Esophagus (tissue), 2 donors: ENCODE measurements around the gene RBM22. TPM values are rescaled to one million over a fixed set of nuclear protein-coding genes. Genes with fewer than 3 reads are reported as not detected.

Source experiments
- H3K27ac ChIP-seq, 2 donors: one replicate each; pipeline ENCODE4 v1.5.1; 2013; ENCODE audit warnings: low read depth in 2 of 2, mild to moderate bottlenecking in 2 of 2, inconsistent platforms in 1 of 2, low read length in 1 of 2, moderate library complexity in 1 of 2
- H3K27me3 ChIP-seq, 2 donors: one replicate each; pipeline ENCODE4 v1.6.1; 2013; ENCODE audit warnings: low read length in 2 of 2, control low read depth in 1 of 2, mild to moderate bottlenecking in 1 of 2; ENCODE audit not compliant: insufficient read depth in 2 of 2, control insufficient read depth in 1 of 2
- H3K36me3 ChIP-seq, 2 donors: one replicate each; pipeline ENCODE4 v1.6.1; 2013; ENCODE audit warnings: low read length in 1 of 2; ENCODE audit not compliant: control insufficient read depth in 2 of 2, insufficient read depth in 2 of 2
- H3K4me1 ChIP-seq, 2 donors: one replicate each; pipeline ENCODE4 v1.6.1; 2013; ENCODE audit warnings: low read length in 1 of 2; ENCODE audit not compliant: control insufficient read depth in 2 of 2, insufficient read depth in 2 of 2
- H3K4me3 ChIP-seq, 2 donors: one replicate each; pipeline ENCODE4 v1.5.1; 2013; ENCODE audit warnings: low read length in 2 of 2, mild to moderate bottlenecking in 2 of 2, low read depth in 1 of 2, moderate library complexity in 1 of 2
- H3K9me3 ChIP-seq, 2 donors: one replicate each; pipeline ENCODE4 v1.6.1; 2013; ENCODE audit warnings: mild to moderate bottlenecking in 2 of 2, low read depth in 1 of 2, low read length in 1 of 2, moderate library complexity in 1 of 2; ENCODE audit not compliant: control insufficient read depth in 2 of 2, insufficient read depth in 1 of 2
- WGBS, 2 donors: extraction: QIAGEN DNeasy Blood & Tissue Kit; methylation state at CpG; one replicate each; pipeline ENCODE4 v1.1.7; 2013; 5-methylcytosine and 5-hydroxymethylcytosine counted together
- polyA plus RNA-seq, 2 donors: library from polyadenylated mRNA; stranded (reverse); fragments of 200-250 nt; gene quantifications; one replicate each; pipeline ENCODE4 v1.2.3, GENCODE V29; 2013
- donor health status: healthy with polysubstance abuse.
- donor health status: Bipolar disorder and iron deficiency.

RBM22 gene
- polyA plus RNA-seq, 2 donors: 16.2 to 18.4 TPM

DNA sequence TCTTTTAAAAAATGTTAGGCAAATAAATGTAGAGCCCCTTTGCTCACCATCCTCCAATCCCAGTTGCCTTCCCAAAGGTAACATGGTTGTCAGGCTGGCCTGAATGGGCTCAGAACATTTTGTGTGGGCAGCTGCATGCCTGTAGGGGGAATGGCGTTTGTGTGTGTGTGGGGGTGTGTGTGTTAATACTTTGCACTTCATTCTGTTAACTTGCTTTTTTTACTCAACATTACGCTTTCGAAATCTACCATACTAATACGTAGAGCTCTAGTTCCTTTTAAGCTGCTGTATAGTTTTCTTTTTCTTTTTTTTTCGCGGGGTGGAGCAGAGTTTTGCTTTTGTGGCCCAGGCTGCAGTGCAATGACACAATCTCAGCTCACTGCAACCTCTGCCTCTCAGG, 25.8 kb downstream of the RBM22 start:
- Histone ChIP-seq H3K27ac (no peak overlapping the region), H3K36me3 (no peaks in the 10 kb centered on the region), H3K9me3 (no peaks in the 10 kb centered on the region), H3K27me3 (no peaks in the 10 kb centered on the region), H3K4me1 (peaks cover 0 to 10% of the 10 kb centered on the region in 2 donors), H3K4me3 (no peak overlapping the region)
- WGBS, 2 donors: 79 to 88% methylated on average over 6 of the region's 6 CpGs

DNA sequence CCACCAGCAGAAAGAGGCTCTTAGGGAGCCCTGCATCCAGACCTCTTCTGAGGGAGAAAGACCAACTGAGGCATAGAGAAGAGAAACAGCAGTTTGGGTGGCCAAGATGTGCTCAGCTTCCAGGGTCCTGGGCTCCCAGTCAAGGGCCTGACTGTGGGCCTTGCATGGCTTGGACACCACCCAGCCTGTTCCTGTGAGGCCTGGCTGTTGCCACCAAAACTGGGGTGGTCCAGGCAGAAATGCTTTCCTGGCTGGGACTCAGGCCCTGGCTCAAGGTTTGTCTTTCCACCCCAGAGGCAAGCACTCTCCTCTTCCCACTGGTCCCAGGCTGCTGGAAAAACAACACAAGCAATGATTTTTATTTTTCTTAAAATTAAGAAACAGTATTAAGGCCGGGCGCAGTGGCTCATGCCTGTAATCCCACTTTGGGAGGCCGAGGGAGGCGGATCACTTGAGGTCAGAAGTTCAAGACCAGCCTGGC, 26.5 kb downstream of the RBM22 start:
- H3K36me3 ChIP-seq: no peaks in the 10 kb centered on the region
- H3K27me3 ChIP-seq: no peaks in the 10 kb centered on the region
- H3K4me3 ChIP-seq: no peak overlapping the region
- peaks cover 0 to 10% of the 10 kb centered on the region in 2 donors for H3K4me1 ChIP-seq
- H3K27ac ChIP-seq: peak overlapping the region in 1 of 2 donors; percentile 1
- H3K9me3 ChIP-seq: no peaks in the 10 kb centered on the region
- 85 to 87% methylated on average over 4 of the region's 4 CpGs for WGBS, 2 donors

DNA sequence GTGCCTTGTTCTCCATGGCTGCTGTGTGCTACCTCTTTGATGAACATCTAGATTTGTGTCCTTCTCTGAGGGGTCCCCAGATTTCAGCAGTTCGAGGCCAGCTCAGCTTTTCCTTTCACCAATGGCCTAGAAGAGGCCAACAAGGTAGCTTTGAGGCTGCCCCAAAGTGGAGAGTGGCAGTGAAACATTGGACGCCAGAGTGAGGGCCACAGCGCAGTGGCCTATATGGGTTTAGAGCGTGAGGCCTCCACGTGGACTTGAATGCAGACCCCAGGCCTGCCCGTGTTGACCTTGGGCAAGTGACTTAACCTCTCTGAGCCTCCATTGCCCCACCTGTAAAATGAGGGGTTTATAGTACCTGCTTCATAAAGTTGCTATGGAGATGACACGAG, 28.0 kb downstream of the RBM22 start:
- Histone ChIP-seq H3K4me3 (no peak overlapping the region), H3K27ac (no peak overlapping the region), H3K9me3 (no peaks in the 10 kb centered on the region), H3K36me3 (no peaks in the 10 kb centered on the region), H3K4me1 (peaks cover 0 to 10% of the 10 kb centered on the region in 2 donors), H3K27me3 (no peaks in the 10 kb centered on the region)
- 69 to 79% methylated on average over 7 of the region's 7 CpGs for WGBS, 2 donors

DNA sequence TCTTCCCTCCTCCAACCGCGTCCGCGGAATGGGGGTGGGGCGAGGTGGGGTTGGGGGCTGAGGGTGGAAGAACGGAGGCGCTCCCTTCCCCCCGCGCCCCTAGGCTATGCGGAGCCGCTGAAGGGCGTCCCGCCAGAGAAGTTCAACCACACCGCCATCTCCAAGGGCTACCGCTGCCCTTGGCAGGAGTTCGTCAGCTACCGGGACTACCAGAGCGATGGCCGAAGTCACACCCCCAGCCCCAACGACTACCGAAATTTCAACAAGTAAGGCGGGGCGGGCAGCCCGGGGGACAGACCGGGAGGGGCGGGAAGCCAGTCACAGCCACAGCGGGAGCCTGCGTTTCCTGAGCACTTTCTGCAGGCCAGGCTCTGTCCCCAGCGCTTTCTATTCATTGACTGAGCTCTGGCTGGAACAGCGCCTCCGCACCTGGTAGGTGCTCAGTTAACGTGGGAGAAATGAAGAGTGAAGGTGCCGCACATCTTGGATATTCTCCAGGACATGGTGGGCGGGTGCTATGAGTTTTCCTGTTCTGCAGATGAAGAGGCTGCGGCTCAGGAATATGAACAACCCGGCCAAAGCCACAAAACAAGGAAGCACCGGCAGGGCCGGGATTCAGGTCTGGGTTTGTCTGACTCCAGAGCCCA, 28.5 kb downstream of the RBM22 start:
- Histone ChIP-seq H3K27ac (no peak overlapping the region), H3K4me1 (peaks cover 0 to 10% of the 10 kb centered on the region in 2 donors), H3K36me3 (no peaks in the 10 kb centered on the region), H3K4me3 (peak overlapping the region; percentile 39 to 43), H3K27me3 (no peaks in the 10 kb centered on the region), H3K9me3 (no peaks in the 10 kb centered on the region)
- 3% methylated on average over 38 of the region's 38 CpGs for WGBS, 2 donors

DNA sequence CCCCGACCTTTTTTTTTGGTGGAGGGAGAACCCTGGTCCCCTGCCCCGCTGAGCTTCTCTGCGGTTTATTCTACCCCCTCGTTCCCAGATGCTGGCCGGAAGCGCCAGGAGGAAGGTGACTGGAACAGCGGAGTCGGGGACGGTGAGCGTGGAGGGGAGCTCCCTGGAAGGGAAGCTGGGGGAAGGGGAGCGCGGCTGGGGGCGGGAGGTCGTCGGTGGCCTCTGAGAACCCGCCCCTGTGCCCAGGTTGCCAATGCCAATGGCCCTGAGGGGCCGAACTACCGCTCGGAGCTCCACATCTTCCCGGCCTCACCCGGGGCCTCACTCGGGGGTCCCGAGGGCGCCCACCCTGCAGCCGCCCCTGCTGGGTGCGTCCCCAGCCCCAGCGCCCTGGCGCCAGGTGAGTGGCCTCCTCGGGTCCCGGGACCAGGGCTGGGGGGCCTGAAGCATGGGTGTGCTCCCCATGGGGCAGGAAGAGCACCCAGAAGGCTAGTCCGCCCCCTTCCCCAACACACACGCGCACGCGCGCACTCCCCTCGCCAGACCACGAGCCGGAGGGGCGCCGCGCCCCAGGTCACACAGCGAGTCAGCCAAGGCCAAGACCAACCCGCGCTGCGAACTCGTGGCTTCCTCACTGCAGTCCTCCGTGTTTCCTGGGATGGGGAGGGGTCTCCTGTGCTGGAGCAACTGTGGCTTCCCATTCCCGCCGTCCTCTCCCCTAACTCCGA, 29.2 kb downstream of the RBM22 start:
- 6 to 11% methylated on average over 42 to 51 of the region's 51 CpGs for WGBS, 2 donors
- H3K9me3 ChIP-seq: no peaks in the 10 kb centered on the region
- H3K27me3 ChIP-seq: no peaks in the 10 kb centered on the region
- H3K27ac ChIP-seq: no peak overlapping the region
- H3K4me3 ChIP-seq: peak overlapping the region; percentile 30 to 39
- no peaks in the 10 kb centered on the region for H3K36me3 ChIP-seq
- peaks cover 0 to 10% of the 10 kb centered on the region in 2 donors for H3K4me1 ChIP-seq

DNA sequence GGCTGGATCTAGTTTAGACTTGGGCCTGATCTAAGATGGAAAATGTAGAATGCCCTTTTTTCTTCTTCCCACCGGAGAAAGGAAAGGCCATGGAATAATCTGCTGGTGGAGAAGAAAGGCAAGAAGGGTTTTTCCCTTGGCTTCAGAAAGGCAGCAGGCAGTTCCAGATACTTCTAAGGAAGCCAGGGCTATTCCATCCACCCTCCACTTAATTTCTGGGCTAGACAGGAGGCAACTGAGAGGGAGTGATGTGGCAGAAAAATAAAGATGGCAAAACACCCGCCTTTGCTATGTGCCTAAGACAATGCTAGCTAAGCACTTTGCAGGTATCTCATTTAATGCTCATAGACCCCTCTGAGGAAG, 29.9 kb downstream of the RBM22 start:
- H3K4me3 ChIP-seq: no peak overlapping the region
- H3K27ac ChIP-seq: no peak overlapping the region
- 39 to 48% methylated on average over 2 of the region's 2 CpGs for WGBS, 2 donors
- H3K9me3 ChIP-seq: no peaks in the 10 kb centered on the region
- H3K4me1 ChIP-seq: peaks cover 0 to 10% of the 10 kb centered on the region in 2 donors
- H3K27me3 ChIP-seq: no peaks in the 10 kb centered on the region
- H3K36me3 ChIP-seq: no peaks in the 10 kb centered on the region

DNA sequence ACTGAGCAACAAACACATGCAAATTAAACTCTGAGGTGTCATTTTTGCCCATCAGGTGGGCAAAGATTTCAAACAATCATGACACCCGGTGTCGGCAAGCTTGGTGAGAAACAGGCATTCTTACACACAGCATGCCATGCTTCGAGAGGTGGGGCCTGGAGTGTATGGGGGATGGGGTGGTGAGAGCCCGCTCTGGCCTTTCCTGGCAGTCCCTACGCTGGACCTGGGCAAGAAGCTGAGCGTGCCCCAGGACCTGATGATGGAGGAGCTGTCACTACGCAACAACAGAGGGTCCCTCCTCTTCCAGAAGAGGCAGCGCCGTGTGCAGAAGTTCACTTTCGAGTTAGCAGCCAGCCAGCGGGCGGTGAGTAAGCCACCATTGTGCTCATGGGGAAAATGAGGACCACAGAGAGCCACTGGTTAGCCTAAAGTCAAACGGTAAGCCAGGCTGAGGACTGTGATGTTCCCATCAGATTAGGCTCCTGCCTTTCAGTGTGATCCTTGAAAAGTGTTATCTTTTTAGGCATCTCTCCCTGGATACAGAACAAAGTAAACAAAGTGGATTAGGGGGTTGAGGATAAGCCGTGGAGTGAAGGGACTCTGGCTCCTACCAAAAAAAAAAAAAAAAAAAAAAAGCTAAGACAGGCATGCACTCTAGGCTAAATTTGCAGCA, 30.5 kb downstream of the RBM22 start:
- H3K27ac ChIP-seq: no peak overlapping the region
- peaks cover 0 to 10% of the 10 kb centered on the region in 2 donors for H3K4me1 ChIP-seq
- H3K4me3 ChIP-seq: no peak overlapping the region
- no peaks in the 10 kb centered on the region for H3K9me3 ChIP-seq
- no peaks in the 10 kb centered on the region for H3K27me3 ChIP-seq
- H3K36me3 ChIP-seq: no peaks in the 10 kb centered on the region
- 86 to 87% methylated on average over 14 of the region's 14 CpGs for WGBS, 2 donors

DNA sequence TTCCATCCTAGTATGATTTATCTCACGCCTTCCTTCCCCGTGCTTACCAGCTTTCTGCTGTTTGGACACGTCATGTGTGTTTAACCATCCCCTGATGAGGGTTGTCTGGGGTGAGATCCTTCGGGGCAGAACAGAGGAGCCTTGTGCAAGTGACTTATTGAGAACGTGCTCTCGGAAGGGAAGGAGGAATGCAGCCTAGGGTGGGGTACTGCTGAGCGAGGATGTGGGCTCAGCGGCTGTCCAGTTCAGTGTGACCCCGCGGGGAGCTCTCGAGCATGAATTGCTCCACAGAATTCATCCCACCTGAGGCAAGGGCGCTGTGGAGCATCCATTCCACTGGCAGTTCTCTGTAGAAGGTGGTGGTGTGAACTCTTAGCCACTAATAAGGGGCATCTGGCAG, 35.8 kb downstream of the RBM22 start:
- 60 to 66% methylated on average over 12 of the region's 12 CpGs for WGBS, 2 donors
- no peaks in the 10 kb centered on the region for H3K36me3 ChIP-seq
- no peak overlapping the region for H3K4me3 ChIP-seq
- no peak overlapping the region for H3K27ac ChIP-seq
- no peaks in the 10 kb centered on the region for H3K27me3 ChIP-seq
- H3K9me3 ChIP-seq: no peaks in the 10 kb centered on the region
- peaks cover 0 to 2% of the 10 kb centered on the region in 2 donors for H3K4me1 ChIP-seq

DNA sequence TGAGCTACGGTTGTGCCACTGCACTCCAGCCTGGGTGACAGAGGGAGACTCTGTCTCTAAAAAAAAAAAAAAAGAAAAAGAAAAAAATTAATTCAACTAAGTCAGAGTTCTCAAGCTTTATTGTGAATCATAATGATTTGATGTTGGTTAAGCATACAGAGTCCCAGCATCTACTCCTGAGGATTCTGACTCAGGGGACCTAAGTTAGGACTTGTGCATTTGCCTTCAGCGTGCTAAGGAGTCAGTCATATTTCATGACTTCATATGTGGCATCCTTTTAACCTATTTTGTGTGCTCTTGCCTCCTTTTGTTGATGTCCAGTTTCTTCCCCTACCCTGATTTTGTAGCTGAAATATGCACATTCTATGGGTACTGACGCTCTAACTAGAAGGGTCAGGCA, 36.9 kb downstream of the RBM22 start:
- no peak overlapping the region for H3K27ac ChIP-seq
- WGBS, 2 donors: 83 to 90% methylated on average over 3 of the region's 3 CpGs
- no peaks in the 10 kb centered on the region for H3K9me3 ChIP-seq
- no peaks in the 10 kb centered on the region for H3K27me3 ChIP-seq
- peaks cover 0 to 2% of the 10 kb centered on the region in 2 donors for H3K4me1 ChIP-seq
- no peak overlapping the region for H3K4me3 ChIP-seq
- no peaks in the 10 kb centered on the region for H3K36me3 ChIP-seq
